PC-9 (cell line): ENCODE data around the gene DNTTIP2.

Experiments
- EZH2 ChIP-seq: fragments of 200-600 bp; sonication (generic); IDR thresholded peaks from 2 replicates; pipeline ENCODE4 v1.8.0; 2017; ENCODE audit warnings: antibody characterized with exemption, low read depth
- TF ChIP-seq, protein P1 (sequence below): fragments of 200-600 bp; sonication (generic); conservative IDR thresholded peaks from 2 replicates; pipeline ENCODE4 v1.6.1; 2017; ENCODE audit warnings: mixed run types, antibody characterized with exemption, mild to moderate bottlenecking, moderate library complexity

DNA sequence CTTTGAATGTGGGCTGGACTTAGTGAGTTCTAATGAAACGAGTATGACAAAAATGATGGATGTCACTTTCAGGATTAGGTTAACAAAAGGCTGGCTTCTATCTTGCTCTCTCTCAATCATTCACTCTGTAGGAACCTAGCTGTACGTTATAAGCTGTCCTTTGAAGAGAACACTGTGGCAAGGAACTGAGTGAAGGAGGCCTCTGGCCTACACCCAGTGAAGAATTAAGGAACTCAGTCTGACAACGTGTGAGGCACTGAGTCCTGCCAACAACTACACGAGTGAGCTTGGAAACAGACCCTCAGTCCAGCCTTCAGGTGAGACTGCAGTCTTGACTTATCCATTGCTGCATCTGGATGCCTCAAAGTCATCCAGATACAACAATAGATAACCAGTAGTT, 3.3 kb upstream of the DNTTIP2 start:
- TF ChIP-seq, protein P1, sequence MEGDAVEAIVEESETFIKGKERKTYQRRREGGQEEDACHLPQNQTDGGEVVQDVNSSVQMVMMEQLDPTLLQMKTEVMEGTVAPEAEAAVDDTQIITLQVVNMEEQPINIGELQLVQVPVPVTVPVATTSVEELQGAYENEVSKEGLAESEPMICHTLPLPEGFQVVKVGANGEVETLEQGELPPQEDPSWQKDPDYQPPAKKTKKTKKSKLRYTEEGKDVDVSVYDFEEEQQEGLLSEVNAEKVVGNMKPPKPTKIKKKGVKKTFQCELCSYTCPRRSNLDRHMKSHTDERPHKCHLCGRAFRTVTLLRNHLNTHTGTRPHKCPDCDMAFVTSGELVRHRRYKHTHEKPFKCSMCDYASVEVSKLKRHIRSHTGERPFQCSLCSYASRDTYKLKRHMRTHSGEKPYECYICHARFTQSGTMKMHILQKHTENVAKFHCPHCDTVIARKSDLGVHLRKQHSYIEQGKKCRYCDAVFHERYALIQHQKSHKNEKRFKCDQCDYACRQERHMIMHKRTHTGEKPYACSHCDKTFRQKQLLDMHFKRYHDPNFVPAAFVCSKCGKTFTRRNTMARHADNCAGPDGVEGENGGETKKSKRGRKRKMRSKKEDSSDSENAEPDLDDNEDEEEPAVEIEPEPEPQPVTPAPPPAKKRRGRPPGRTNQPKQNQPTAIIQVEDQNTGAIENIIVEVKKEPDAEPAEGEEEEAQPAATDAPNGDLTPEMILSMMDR: no peak
- TF ChIP-seq EZH2: no peak
